ENCODE data around the gene GAS7.

DNA sequence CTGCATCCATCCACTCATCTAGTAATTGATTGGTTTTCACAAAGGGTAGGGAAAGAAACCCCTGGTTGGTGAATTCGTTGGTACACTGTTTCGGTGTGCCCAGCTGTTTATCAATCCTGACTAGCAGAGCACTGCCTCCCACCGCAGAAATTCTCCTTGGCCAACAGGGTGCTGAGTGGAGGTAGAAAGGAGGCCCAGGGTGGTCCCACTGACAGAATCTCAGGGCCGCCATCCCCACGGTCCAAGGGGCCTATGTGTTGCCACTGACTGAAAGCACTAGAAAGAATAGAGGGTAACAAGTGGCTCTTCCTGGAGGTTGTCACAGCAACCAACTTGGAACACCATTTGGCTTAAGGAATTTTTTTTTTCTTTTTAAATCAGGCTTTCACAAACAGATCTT lies 284.9 kb downstream of the GAS7 start:
- TF ChIP-seq ZNF565 (CRISPR knock-in tag; conservative IDR thresholded peaks at IDR 0.05; ENCODE audit: low read depth) (no peak), ISL1 (CRISPR knock-in tag; IDR thresholded peaks at IDR 0.05) (no peak), ZFP3 (CRISPR knock-in tag; IDR thresholded peaks at IDR 0.05) (no peak), RARB (CRISPR knock-in tag; IDR thresholded peaks at IDR 0.05) (no peak), ARNTL (CRISPR knock-in tag; IDR thresholded peaks at IDR 0.05; ENCODE audit: borderline replicate concordance, low read depth) (no peak), TCF4 (CRISPR knock-in tag; IDR thresholded peaks at IDR 0.05; ENCODE audit: borderline replicate concordance) (no peak), ZNF70 (CRISPR knock-in tag; IDR thresholded peaks at IDR 0.05) (no peak), BACH2 (CRISPR knock-in tag; IDR thresholded peaks at IDR 0.05; ENCODE audit: borderline replicate concordance) (no peak), CSDC2 (CRISPR knock-in tag; IDR thresholded peaks at IDR 0.05) (no peak)
- TF ChIP-seq, protein P1, sequence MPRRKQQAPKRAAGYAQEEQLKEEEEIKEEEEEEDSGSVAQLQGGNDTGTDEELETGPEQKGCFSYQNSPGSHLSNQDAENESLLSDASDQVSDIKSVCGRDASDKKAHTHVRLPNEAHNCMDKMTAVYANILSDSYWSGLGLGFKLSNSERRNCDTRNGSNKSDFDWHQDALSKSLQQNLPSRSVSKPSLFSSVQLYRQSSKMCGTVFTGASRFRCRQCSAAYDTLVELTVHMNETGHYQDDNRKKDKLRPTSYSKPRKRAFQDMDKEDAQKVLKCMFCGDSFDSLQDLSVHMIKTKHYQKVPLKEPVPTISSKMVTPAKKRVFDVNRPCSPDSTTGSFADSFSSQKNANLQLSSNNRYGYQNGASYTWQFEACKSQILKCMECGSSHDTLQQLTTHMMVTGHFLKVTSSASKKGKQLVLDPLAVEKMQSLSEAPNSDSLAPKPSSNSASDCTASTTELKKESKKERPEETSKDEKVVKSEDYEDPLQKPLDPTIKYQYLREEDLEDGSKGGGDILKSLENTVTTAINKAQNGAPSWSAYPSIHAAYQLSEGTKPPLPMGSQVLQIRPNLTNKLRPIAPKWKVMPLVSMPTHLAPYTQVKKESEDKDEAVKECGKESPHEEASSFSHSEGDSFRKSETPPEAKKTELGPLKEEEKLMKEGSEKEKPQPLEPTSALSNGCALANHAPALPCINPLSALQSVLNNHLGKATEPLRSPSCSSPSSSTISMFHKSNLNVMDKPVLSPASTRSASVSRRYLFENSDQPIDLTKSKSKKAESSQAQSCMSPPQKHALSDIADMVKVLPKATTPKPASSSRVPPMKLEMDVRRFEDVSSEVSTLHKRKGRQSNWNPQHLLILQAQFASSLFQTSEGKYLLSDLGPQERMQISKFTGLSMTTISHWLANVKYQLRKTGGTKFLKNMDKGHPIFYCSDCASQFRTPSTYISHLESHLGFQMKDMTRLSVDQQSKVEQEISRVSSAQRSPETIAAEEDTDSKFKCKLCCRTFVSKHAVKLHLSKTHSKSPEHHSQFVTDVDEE (CRISPR knock-in tag; IDR thresholded peaks at IDR 0.05): no peak
- TF ChIP-seq, protein P2, sequence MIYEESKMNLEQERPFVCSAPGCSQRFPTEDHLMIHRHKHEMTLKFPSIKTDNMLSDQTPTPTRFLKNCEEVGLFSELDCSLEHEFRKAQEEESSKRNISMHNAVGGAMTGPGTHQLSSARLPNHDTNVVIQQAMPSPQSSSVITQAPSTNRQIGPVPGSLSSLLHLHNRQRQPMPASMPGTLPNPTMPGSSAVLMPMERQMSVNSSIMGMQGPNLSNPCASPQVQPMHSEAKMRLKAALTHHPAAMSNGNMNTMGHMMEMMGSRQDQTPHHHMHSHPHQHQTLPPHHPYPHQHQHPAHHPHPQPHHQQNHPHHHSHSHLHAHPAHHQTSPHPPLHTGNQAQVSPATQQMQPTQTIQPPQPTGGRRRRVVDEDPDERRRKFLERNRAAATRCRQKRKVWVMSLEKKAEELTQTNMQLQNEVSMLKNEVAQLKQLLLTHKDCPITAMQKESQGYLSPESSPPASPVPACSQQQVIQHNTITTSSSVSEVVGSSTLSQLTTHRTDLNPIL (CRISPR knock-in tag; IDR thresholded peaks at IDR 0.05; ENCODE audit: low read depth): no peak
- TF ChIP-seq, protein P3, sequence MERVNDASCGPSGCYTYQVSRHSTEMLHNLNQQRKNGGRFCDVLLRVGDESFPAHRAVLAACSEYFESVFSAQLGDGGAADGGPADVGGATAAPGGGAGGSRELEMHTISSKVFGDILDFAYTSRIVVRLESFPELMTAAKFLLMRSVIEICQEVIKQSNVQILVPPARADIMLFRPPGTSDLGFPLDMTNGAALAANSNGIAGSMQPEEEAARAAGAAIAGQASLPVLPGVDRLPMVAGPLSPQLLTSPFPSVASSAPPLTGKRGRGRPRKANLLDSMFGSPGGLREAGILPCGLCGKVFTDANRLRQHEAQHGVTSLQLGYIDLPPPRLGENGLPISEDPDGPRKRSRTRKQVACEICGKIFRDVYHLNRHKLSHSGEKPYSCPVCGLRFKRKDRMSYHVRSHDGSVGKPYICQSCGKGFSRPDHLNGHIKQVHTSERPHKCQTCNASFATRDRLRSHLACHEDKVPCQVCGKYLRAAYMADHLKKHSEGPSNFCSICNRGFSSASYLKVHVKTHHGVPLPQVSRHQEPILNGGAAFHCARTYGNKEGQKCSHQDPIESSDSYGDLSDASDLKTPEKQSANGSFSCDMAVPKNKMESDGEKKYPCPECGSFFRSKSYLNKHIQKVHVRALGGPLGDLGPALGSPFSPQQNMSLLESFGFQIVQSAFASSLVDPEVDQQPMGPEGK (CRISPR knock-in tag; IDR thresholded peaks at IDR 0.05; ENCODE audit: borderline replicate concordance): no peak
- TF ChIP-seq, protein P4, sequence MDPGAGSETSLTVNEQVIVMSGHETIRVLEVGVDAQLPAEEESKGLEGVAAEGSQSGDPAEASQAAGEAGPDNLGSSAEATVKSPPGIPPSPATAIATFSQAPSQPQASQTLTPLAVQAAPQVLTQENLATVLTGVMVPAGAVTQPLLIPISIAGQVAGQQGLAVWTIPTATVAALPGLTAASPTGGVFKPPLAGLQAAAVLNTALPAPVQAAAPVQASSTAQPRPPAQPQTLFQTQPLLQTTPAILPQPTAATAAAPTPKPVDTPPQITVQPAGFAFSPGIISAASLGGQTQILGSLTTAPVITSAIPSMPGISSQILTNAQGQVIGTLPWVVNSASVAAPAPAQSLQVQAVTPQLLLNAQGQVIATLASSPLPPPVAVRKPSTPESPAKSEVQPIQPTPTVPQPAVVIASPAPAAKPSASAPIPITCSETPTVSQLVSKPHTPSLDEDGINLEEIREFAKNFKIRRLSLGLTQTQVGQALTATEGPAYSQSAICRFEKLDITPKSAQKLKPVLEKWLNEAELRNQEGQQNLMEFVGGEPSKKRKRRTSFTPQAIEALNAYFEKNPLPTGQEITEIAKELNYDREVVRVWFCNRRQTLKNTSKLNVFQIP (CRISPR knock-in tag; IDR thresholded peaks at IDR 0.05; ENCODE audit: borderline replicate concordance, low read depth): no peak
